Bone marrow (tissue), 2 donors: ENCODE data around the gene MTMR1.

ENCODE experiments used
- DNase-seq, 2 donors: peaks; one replicate each; lab custom pipeline; 2025; lab: John Stamatoyannopoulos, UW

Gene MTMR1

GRCh38 chrX:150790021-150790420, 96.8 kb downstream of the MTMR1 start:
- no peak for DNase-seq

GRCh38 chrX:150792949-150793527, 99.8 kb downstream of the MTMR1 start:
- no peak for DNase-seq

GRCh38 chrX:150805736-150806135, 112.5 kb downstream of the MTMR1 start:
- no peak for DNase-seq

GRCh38 chrX:150806827-150807226, 113.6 kb downstream of the MTMR1 start:
- no peak for DNase-seq

- no peak for DNase-seq
These were observed 120.7 kb downstream of the MTMR1 start for GRCh38 chrX:150813922-150814321.
